PC-9 (cell line): ENCODE measurements around the gene SGO2. TPM values are rescaled to one million over a fixed set of nuclear protein-coding genes. Genes with fewer than 3 reads are reported as not detected.
"Not testable (repeated sequence)": the region's sequence is repeated elsewhere in the genome, so short reads cannot be mapped to it uniquely, and the experiment has no call there.

Experiments
- BruUV-seq: library from RNA; stranded (reverse); fragments of 400-500 nt; replicated peaks from 2 replicates; lab custom pipeline; 2021; lab: Mats Ljungman, UMichigan
- CTCF ChIA-PET: fragments of 300-600 bp; sonication (Branson Sonifier 250); formaldehyde crosslinking; loops from one replicate; lab custom pipeline; 2022; ENCODE audit warnings: antibody characterized with exemption; lab: Charles Lee
- POLR2A ChIA-PET: fragments of 300-600 bp; sonication (Branson Sonifier 250); formaldehyde crosslinking; loops from one replicate; lab custom pipeline; 2022; ENCODE audit warnings: antibody characterized with exemption; ENCODE audit not compliant: unreplicated experiment; lab: Charles Lee
- DNase-seq, 2 experiments: peaks; one replicate each; pipeline versions ENCODE4 v3.0.0 to v3.0.0-alpha.2; 2015 to 2022; ENCODE audit warnings: mixed read lengths in 1 of 2
- H2AFZ ChIP-seq: fragments of 200-600 bp; sonication (generic); 2 replicates; pipeline ENCODE4 v1.8.1; 2017; ENCODE audit warnings: antibody characterized with exemption
- H3F3A ChIP-seq: fragments of 200-600 bp; sonication (generic); 2 replicates; pipeline ENCODE4 v1.8.1; 2017; ENCODE audit warnings: antibody characterized with exemption, mild to moderate bottlenecking, low read depth; ENCODE audit not compliant: insufficient read depth
- H3K27ac ChIP-seq: fragments of 200-600 bp; sonication (generic); 2 replicates; pipeline ENCODE4 v1.6.1; 2016; ENCODE audit warnings: mixed run types
- H3K27me3 ChIP-seq: fragments of 200-600 bp; sonication (generic); 2 replicates; pipeline ENCODE4 v1.6.1; 2016; ENCODE audit warnings: low read depth, mixed run types; ENCODE audit not compliant: insufficient read depth
- H3K36me3 ChIP-seq: fragments of 200-600 bp; sonication (generic); 2 replicates; pipeline ENCODE4 v1.6.1; 2016; ENCODE audit warnings: low read depth, mixed run types
- H3K4me1 ChIP-seq: fragments of 200-600 bp; sonication (generic); replicated peaks from 2 replicates; pipeline ENCODE4 v1.6.1; 2016; ENCODE audit warnings: mixed run types; ENCODE audit not compliant: insufficient read depth
- H3K4me2 ChIP-seq: fragments of 200-600 bp; sonication (generic); 2 replicates; pipeline ENCODE4 v1.6.1; 2017; ENCODE audit warnings: mixed run types
- H3K4me3 ChIP-seq: fragments of 200-600 bp; sonication (generic); 2 replicates; pipeline ENCODE4 v1.6.1; 2016; ENCODE audit warnings: mixed run types
- H3K79me2 ChIP-seq: fragments of 200-600 bp; sonication (generic); 2 replicates; pipeline ENCODE4 v1.6.1; 2017; ENCODE audit warnings: low read depth, mixed run types
- H3K9me2 ChIP-seq: fragments of 200-600 bp; sonication (generic); 2 replicates; pipeline ENCODE4 v1.8.1; 2017; ENCODE audit warnings: mild to moderate bottlenecking; ENCODE audit not compliant: insufficient read depth
- H3K9me3 ChIP-seq: fragments of 200-600 bp; sonication (generic); 2 replicates; pipeline ENCODE4 v1.8.1; 2016; ENCODE audit warnings: low read depth; ENCODE audit not compliant: insufficient read depth
- H4K20me1 ChIP-seq: fragments of 200-600 bp; sonication (generic); 2 replicates; pipeline ENCODE4 v1.8.1; 2017; ENCODE audit not compliant: insufficient read depth
- CTCF ChIP-seq: fragments of 200-600 bp; sonication (generic); conservative IDR thresholded peaks from 2 replicates; pipeline ENCODE4 v1.6.1; 2017; ENCODE audit warnings: mixed run types, antibody characterized with exemption, mild to moderate bottlenecking, moderate library complexity
- EZH2 ChIP-seq: fragments of 200-600 bp; sonication (generic); IDR thresholded peaks from 2 replicates; pipeline ENCODE4 v1.8.0; 2017; ENCODE audit warnings: antibody characterized with exemption, low read depth
- intact Hi-C: fragments of 100-400 bp; cut with micrococcal nuclease; formaldehyde crosslinking; loops from one replicate; pipeline ENCODE4 v1.10.0; 2022; ENCODE audit not compliant: unreplicated experiment
- total RNA-seq: library from RNA; stranded (reverse); gene quantifications from 2 replicates; pipeline ENCODE4 v1.2.3, GENCODE V29; 2021

The SGO2 gene
- total RNA-seq, 1 experiment from 2014 or later: 25.0 TPM

GRCh38 chr2:200625282-200625681 is 99.3 kb downstream of the SGO2 start:
- no peak for DNase-seq
- intact Hi-C loops: no loop called here
- Histone ChIP-seq H3K36me3 (no peaks in the 10 kb centered on the region), H3K9me3 (no peaks in the 10 kb centered on the region), H3F3A (peaks cover 10% of the 10 kb centered on the region; the same call in 1 of the 2 replicates), H3K27ac (peak overlapping the region; percentile 42; the same call in 1 of the 2 replicates), H4K20me1 (no peaks in the 10 kb centered on the region), H3K9me2 (no peaks in the 10 kb centered on the region), H3K4me2 (no peak overlapping the region), H3K4me3 (no peak overlapping the region), H2AFZ (no peak overlapping the region), H3K4me1 (peaks cover 12% of the 10 kb centered on the region), H3K27me3 (no peaks in the 10 kb centered on the region), H3K79me2 (no peaks in the 10 kb centered on the region)
- ChIA-PET POLR2A (interaction anchor here (0.6 kb wide), 1 partner anchor 11 kb away, joined by 4 read pairs; no protein-coding TSS in a partner anchor), CTCF (no interaction called here)
- TF ChIP-seq CTCF: no peak
- no peak for TF ChIP-seq EZH2
- BruUV-seq: no TSS peak

- CTCF ChIA-PET: no interaction called here
- Histone ChIP-seq H3K9me3 (no peaks in the 10 kb centered on the region), H3K4me3 (no peak overlapping the region), H3K79me2 (no peaks in the 10 kb centered on the region), H3K4me1 (peaks cover 12% of the 10 kb centered on the region), H3K36me3 (no peaks in the 10 kb centered on the region), H3K27ac (no peak overlapping the region), H4K20me1 (no peaks in the 10 kb centered on the region), H2AFZ (no peak overlapping the region), H3K9me2 (no peaks in the 10 kb centered on the region), H3K4me2 (no peak overlapping the region), H3F3A (peaks cover 10% of the 10 kb centered on the region; the same call in 1 of the 2 replicates), H3K27me3 (no peaks in the 10 kb centered on the region)
- intact Hi-C loops: no loop called here
- DNase-seq: no peak
- BruUV-seq: no TSS peak
- TF ChIP-seq EZH2 (no peak), CTCF (no peak)
- POLR2A ChIA-PET: no interaction called here
These were observed 100.0 kb downstream of the SGO2 start for GRCh38 chr2:200625958-200626363.

- Histone ChIP-seq H3K9me2 (no peaks in the 10 kb centered on the region), H3K4me1 (peaks cover 12% of the 10 kb centered on the region), H3K27ac (no peak overlapping the region), H3F3A (peaks cover 10% of the 10 kb centered on the region; the same call in 1 of the 2 replicates), H4K20me1 (no peaks in the 10 kb centered on the region), H3K4me3 (no peak overlapping the region), H3K4me2 (no peak overlapping the region), H3K79me2 (no peaks in the 10 kb centered on the region), H3K27me3 (no peaks in the 10 kb centered on the region), H3K9me3 (no peaks in the 10 kb centered on the region), H3K36me3 (no peaks in the 10 kb centered on the region), H2AFZ (no peak overlapping the region)
- ChIA-PET CTCF (no interaction called here), POLR2A (no interaction called here)
- TF ChIP-seq EZH2: no peak
- no peak for TF ChIP-seq CTCF
- BruUV-seq: no TSS peak
- DNase-seq: no peak
- intact Hi-C loops: no loop called here
These were observed 101.2 kb downstream of the SGO2 start for GRCh38 chr2:200627110-200627770.

- H3K27me3 ChIP-seq, H3K79me2 ChIP-seq, DNase-seq, H3K9me3 ChIP-seq, POLR2A ChIA-PET, H3K36me3 ChIP-seq, H4K20me1 ChIP-seq, H2AFZ ChIP-seq, intact Hi-C loops, H3K4me2 ChIP-seq, BruUV-seq, H3F3A ChIP-seq, H3K9me2 ChIP-seq, CTCF ChIA-PET, H3K4me3 ChIP-seq, H3K27ac ChIP-seq: not testable (repeated sequence)
- H3K4me1 ChIP-seq: peaks cover 12% of the 10 kb centered on the region
These were observed 102.5 kb downstream of the SGO2 start for GRCh38 chr2:200628461-200628860.
